Cardiac septum (tissue), 1 donor: ENCODE results near the gene TOE1. TPM values are rescaled to one million over a fixed set of nuclear protein-coding genes. Genes with fewer than 3 reads are reported as not detected.

Experiments used
- DNase-seq: peaks from one replicate; pipeline ENCODE4 v3.0.0-alpha.2; 2020; ENCODE audit warnings: low spot score
- intact Hi-C: fragments of 100-400 bp; cut with DNase I; formaldehyde crosslinking; loops from one replicate; pipeline ENCODE4 v1.14.0; 2022
- total RNA-seq: library from RNA; stranded (reverse); fragmentation: NEBNext Ultra II Directional; extraction: Animal tissue kit (Norgen Biotek cat#: 25700); gene quantifications from one replicate; pipeline ENCODE4 v1.2.1, GENCODE V29; 2021
- donor health status: DM: no; HTN: no; CAD: no.

TOE1 gene
- total RNA-seq, 1 donor from 2014 or later, result 3.5 TPM

DNA sequence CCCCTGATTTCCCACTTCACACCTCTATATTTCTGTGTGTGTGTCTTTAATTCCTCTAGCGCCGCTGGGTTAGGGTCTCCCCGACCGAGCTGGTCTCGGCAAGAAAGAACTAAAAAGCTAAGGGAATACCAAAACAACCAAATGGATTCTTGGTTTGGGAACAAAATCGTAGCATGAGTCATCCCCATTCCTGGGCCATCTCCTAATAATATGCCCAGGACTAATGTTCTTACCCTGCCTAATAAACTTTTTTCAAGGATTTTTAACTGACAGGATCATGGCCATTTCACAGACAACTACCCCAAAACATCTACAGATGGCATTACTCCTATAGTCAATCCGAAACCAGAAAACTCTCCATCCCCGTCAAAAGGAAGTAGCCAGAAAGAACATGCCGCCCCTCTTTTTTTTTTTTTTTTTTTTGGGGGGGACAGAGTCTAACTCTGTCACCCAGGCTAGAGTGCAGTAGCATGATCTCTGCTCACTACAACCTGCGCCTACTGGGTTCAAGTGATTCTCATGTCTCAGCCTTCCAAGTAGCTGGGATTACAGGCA, 17.4 kb upstream of the TOE1 start:
- intact Hi-C loops, result no loop called here
- DNase-seq, result no peak

- no peak for DNase-seq
- intact Hi-C loops, result no loop called here
Observed at GRCh38 chr1:45325851-45326506, 14.0 kb upstream of the TOE1 start.

DNA sequence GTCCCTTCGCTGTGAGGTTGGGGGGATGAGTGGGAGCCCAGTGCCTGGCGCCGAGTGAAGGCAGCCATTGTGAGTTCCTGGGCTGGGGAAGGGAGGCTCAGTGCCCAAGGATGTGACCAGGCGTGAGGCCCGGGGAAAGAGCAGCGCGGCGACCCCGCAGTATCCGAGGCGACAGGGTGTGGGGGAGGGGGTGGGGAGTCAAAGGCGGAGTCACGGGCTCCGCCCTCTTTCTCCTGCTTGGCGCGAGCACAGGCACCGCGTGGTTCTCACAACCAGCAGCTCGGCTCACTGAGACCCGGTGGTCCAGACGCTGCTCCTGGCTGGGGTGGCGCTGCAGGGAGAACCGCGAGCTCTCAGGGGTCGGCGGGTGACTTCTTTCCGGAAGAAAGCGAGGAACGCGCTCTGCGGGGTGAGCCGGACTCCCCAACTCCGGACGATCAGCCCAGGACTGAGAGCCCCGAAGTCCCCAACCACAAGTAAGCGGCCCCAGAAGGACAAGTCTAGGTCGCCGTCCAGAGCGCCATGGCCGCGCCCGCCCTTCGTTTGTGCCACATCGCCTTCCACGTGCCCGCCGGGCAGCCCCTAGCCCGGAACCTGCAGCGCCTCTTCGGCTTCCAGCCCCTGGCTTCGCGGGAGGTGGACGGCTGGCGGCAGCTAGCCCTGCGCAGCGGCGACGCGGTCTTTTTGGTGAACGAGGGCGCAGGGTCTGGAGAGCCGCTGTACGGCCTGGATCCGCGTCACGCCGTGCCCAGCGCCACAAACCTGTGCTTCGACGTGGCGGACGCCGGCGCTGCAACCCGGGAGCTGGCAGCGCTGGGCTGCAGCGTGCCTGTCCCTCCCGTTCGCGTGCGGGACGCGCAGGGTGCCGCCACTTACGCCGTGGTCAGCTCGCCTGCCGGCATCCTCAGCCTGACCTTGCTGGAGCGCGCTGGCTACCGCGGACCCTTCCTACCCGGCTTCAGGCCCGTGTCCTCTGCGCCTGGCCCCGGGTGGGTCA, 13.0 kb upstream of the TOE1 start, which contains the start of gene HPDL:
Gene HPDL, plus strand, starts transcription at position 269 of the 997 bp plus-strand sequence. Its CDS starts 254 bp downstream, at position 523.
- no peak for DNase-seq
- intact Hi-C loops, result no loop called here

GRCh38 chr1:45327644-45328515, 12.1 kb upstream of the TOE1 start:
- DNase-seq, result no peak
- intact Hi-C loops, result no loop called here

GRCh38 chr1:45328680-45329079, 11.3 kb upstream of the TOE1 start:
- DNase-seq, result no peak
- intact Hi-C loops, result no loop called here

GRCh38 chr1:45329445-45329844, 10.5 kb upstream of the TOE1 start:
- intact Hi-C loops, result no loop called here
- no peak for DNase-seq

GRCh38 chr1:45331436-45332345, 8.3 kb upstream of the TOE1 start:
- intact Hi-C loops, result no loop called here
- DNase-seq, result no peak

DNA sequence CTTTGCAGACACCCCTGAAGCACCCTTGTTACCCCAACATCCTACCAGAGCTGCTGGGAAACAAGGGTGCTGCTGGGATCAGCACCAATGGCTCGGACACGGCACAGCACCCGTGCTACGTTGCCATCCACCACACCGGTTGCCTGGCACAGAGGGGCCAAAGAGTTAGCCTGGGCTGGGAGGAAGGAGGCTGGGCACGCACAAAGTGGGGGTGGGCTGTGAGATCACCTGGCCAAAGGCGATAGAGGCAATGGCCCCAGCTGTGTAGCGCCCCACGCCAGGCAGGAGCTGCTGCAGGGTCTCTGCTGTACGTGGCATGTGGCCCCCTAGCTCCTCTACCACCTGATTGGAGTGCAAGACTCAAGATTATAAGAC, 7.6 kb upstream of the TOE1 start:
- no peak for DNase-seq
- intact Hi-C loops, result no loop called here

- intact Hi-C loops, result no loop called here
- DNase-seq, result no peak
Observed at GRCh38 chr1:45334308-45335245, 5.4 kb upstream of the TOE1 start.

GRCh38 chr1:45335855-45336324, 4.1 kb upstream of the TOE1 start:
- intact Hi-C loops, result no loop called here

GRCh38 chr1:45337630-45338325, 2.2 kb upstream of the TOE1 start:
- DNase-seq, result no peak
- intact Hi-C loops, result no loop called here

More at GRCh38 chr1:45335855-45336324, 4.1 kb upstream of the TOE1 start:
- no peak for DNase-seq

GRCh38 chr1:45340816-45341466, 971 bp downstream of the TOE1 start:
- no peak for DNase-seq
- intact Hi-C loops, result no loop called here

DNA sequence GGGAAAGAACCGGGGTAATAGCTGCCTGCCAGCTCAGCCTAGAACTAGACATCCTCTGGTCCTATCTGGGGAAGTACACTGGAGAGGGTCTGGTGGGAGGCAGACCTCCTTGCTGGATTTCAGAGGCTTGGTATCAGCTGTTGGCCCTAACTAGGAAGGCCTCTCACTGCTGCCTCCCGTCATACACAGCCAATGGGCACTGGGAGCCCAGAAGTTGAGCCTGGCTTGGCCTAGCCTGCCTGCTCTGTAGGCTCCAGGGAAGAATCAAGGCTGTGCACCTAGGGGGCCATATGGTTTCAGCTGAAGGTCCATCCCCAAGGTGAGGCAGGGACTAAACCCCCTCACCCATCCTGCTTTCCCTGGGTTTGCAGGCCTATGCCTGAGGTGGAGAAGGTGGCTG, 4.5 kb downstream of the TOE1 start:
- intact Hi-C loops, result no loop called here
- no peak for DNase-seq

DNA sequence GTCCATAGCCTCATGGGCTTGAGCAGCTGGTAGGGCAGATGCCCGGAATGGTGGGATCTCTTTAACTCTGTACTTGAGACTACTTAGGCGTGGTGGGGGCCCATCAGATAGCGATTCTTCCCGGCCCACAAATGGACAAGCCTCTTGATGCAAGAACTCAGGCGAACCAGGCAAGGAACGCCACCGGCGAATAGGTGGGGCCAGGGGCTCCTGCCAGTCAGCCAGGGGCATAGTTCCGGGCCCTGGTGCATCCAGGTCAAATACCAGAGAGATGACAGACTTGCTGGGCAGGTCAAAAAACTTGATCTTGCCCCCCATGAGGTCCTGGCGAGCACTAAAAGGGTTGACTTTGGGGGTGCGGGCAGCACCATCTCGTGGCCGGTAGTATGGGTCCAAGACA, 5.0 kb downstream of the TOE1 start:
- no peak for DNase-seq
- intact Hi-C loops, result loop anchor here (5.0 kb wide), 1 partner anchor 152 kb away; no protein-coding TSS in a partner anchor

GRCh38 chr1:45346473-45346872, 6.5 kb downstream of the TOE1 start:
- no peak for DNase-seq
- intact Hi-C loops, result loop anchor here (5.0 kb wide), 1 partner anchor 151 kb away; no protein-coding TSS in a partner anchor

DNA sequence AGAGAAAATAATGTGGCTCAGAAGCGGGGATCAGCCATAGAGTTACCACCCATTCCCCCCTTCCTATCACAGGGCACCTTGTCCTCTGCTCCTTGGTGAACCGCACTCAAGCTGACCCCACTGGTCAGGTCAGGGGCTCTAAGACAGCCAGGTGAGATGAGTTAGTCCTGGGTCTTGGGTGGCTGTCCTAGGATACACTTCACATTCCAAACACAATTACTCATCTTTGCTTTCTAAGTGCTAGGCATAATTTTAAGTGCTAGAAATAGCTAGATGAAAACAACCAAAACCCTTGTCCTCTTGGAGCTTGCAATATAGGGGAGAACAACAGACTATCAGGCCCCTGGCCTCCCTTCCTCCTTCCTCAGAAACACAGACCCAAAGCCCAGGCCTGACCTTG, 8.1 kb downstream of the TOE1 start:
- DNase-seq, result no peak
- intact Hi-C loops, result loop anchor here (5.0 kb wide), 1 partner anchor 149 kb away; no protein-coding TSS in a partner anchor
